Tibial nerve (tissue), 4 donors: ENCODE data around the gene NOS3.

Experiments used
- CTCF ChIP-seq, 5 experiments: fragments of 200-600 bp in 3 of 5; fragments of 450-650 bp in 2 of 5; sonication (generic) in 3 of 5; IDR thresholded peaks; one replicate each; pipeline ENCODE4 v1.5.1; 2016 to 2019; ENCODE audit warnings: antibody characterized with exemption in 5 of 5, mild to moderate bottlenecking in 3 of 5, moderate library complexity in 2 of 5
- EP300 ChIP-seq, 2 donors: sonication (generic); formaldehyde crosslinking; IDR thresholded peaks; one replicate each; pipeline ENCODE4 v1.6.1; 2017; ENCODE audit warnings: antibody characterized with exemption in 2 of 2, mild to moderate bottlenecking in 1 of 2
- POLR2A ChIP-seq, 2 donors: fragments of 450-650 bp; IDR thresholded peaks; one replicate each; pipeline ENCODE4 v1.6.1; 2017; ENCODE audit warnings: antibody characterized with exemption in 2 of 2, mild to moderate bottlenecking in 2 of 2, moderate library complexity in 2 of 2

- TF ChIP-seq CTCF (IDR thresholded peaks at IDR 0.05), result no peak
- no peak for TF ChIP-seq POLR2A (IDR thresholded peaks at IDR 0.05)
- no peak for TF ChIP-seq EP300 (IDR thresholded peaks at IDR 0.05)
These were observed 11.0 kb upstream of the NOS3 start for GRCh38 chr7:150979713-150980390.
